Stimulated activated CD4-positive, alpha-beta T cell treated with anti-CD3 and anti-CD28 coated beads, Interleukin-15, amount 100 ng/mL, for 24 hours (primary cell): ENCODE results near the gene SGMS1.

Experiments
- DNase-seq: peaks from one replicate; pipeline ENCODE4 v3.0.0-alpha.2; 2020

Gene SGMS1

DNA sequence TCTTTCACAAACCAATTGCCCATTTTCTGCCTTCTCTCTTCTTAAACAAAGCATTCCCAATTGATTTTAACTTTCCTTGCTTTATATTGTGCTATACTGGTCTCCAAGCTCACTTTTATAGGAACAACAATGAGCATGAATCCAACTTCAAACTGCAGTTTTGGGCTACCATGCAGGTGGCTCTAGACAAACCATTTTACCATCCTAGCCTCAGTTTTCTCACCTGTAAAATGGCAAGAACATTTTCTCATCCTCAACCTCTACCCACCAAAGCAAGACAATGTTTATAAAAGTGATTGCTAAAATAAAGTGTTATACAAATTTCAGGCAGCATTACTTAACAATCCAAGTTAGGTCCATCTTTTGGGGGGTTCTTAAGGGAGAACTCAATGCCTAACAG lies 305.6 kb downstream of the SGMS1 start:
- no peak for DNase-seq

GRCh38 chr10:50316695-50317648 lies 306.8 kb downstream of the SGMS1 start:
- no peak for DNase-seq

- no peak for DNase-seq
Measured at GRCh38 chr10:50316174-50316573, 307.6 kb downstream of the SGMS1 start.

DNA sequence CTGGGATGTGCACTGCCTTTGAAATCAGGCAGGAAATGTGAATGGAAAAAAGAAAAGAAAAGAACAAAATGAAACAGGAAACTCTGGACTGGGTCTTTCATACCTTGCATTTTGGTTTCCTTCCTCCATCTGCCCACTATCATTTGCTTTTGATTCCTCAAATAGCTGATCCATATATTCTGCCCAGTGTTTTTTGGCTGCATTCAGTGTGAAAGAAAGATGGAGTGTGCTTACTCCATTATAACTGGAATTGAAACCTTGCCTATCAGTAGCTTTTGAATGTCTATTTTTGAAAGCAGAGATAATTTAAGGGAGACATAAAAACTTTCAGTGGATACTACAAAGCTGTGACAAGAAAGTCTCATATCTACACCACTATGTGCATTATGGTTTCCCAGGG lies 308.3 kb downstream of the SGMS1 start:
- DNase-seq = no peak

- no peak for DNase-seq
Measured at GRCh38 chr10:50314169-50315071, 309.3 kb downstream of the SGMS1 start.

DNA sequence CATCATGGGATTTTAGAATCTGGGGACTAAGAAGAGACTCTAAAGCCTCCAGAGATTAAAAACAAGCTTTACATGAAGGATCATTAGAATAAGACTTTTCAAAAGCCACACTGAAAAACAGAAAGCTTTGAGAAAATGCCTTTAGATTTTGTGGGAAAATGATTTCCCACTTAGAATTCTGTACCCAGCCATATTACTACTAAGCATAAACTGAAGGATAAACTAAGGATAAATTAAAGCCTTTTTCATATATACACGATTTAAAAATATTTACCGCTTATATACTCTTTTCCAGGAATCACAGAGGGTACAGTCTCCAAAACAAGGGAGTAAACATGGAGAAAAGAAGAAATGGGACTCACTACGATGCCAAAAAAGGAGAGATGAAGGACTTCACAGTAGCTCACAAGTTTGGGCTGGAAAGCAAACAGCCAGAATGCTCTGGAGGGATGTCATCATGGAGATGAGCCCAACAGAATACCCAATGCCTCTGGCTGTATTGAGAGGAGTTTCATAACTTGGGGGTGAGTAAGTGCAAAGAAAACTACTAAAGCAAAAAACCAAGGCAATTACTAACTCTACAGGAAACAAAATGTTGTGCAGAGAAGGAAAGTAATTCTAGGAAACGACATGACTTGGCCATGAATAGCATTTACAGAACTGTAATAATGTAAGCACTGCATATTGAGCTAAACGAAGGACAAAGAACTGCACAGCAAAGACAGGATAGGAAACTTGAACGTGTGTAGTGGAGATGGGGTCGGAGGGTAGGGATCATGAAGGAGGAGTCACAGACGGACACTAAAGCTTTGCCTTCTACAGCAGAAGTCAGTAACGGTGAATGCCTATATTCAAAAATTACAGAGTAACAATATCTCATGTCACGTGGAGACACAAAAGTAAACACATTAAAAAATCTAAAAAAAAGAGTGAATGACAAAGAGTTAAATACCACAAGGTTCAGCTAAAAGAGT lies 311.0 kb downstream of the SGMS1 start:
- no peak for DNase-seq

DNA sequence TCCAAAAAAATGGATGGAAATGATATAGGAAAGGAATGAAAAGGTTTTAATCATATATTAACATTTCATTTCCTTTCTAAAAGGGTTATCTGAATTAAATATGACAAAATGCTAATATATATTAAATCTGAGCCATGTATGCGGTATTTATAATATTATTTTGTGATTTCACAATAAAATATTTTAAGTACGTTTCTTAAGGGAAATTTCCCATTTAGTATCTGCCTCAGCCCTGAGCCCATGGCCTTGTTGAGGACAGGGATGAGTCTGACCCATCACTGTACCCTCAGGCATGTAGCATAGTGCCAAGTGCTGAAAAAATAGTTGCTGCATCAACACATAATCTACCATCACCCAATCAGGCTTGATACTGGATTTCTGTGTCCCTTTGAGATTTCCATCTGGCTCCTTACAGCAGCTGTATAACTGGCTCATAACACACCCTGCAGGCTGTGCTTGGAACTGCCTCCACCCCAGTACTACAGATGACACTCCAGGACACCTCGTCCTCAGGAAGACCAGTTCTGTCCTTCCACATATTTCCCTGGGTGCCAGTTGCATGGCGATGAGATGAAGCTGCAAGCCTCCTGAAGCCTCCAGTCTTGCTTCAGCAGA lies 313.1 kb downstream of the SGMS1 start:
- peak; percentile 48 for DNase-seq

- no peak for DNase-seq
Measured at GRCh38 chr10:50309342-50309741, 314.4 kb downstream of the SGMS1 start.

- DNase-seq = no peak
Measured at GRCh38 chr10:50304660-50305059, 319.1 kb downstream of the SGMS1 start.

DNA sequence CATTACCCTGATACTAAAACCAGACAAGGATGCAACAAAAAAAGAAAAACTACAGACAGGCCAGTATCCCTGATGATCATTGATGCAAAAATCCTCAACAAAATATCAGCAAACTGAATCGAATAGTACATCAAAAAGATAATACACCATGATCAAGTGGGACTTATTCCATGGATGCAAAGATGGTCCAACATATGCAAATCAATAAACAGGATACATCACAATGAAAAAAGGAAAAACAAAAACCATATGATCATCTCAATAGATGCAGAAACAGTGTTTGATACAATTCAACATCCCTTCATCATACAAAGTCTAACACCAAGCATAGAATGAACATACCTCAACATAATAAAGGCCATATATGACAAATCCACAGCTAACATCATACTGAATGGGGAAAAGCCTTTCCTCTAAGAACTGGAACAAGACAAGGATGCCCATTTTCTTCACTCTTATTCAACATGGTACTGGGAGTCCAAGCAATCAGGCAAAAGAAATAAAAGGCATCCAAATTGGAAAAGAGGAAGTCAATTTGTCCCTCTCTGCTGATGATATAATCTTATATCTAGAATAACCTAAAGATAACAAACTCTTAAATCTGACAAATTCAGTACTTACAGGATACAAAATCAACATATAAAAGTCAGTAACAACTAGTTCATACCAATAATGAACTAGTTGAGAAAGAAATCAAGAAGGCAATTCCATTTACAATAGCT lies 323.6 kb downstream of the SGMS1 start:
- no peak for DNase-seq

- DNase-seq = no peak
Measured at GRCh38 chr10:50295367-50295766, 328.4 kb downstream of the SGMS1 start.

DNA sequence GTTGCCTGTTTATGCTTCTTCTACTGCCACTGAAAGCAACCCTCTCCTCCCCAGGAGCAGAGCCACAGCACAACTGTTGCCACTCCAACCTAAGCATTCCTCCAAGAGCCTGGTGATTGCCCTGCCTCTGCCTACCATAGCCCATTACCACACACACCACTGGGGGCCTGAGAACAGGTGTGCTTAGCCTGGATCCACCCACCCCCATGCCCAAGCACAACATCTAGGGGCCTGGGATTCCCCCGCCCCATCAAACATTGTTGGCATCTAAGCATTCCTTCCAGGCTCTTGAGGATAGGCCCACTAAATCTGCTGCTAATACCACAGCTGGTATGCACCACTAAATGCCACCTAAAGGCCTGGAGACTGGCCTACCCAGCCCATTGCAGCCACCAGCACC lies 329.2 kb downstream of the SGMS1 start:
- DNase-seq = no peak

GRCh38 chr10:50293513-50294313 lies 330.0 kb downstream of the SGMS1 start:
- no peak for DNase-seq

DNA sequence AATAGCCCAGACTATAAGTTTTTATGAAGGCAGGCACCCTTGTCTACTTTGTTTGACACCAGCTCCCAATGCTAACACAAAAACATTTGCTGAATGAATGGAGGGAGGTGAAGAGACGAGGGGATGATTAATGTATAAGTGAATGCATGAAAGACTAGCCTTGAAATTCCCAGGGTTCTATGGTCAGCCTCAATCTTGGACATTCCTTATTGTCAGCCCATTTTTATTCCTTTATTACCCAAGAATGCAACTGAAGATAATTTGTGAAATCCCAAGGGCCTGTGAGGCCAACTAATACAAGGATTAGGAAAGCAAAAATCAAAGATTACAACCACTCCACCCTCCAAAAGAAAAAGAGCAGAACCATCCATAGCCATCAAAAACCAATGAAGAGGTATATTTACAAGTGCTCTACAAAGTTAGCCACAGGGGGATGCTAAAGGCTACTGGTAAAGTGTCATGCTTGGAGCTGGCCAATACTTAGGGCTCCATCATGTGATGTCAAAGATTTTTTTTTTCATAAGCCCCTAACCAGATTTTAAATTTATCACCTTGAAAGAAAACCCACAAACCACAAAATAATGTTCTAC lies 332.4 kb downstream of the SGMS1 start:
- no peak for DNase-seq

DNA sequence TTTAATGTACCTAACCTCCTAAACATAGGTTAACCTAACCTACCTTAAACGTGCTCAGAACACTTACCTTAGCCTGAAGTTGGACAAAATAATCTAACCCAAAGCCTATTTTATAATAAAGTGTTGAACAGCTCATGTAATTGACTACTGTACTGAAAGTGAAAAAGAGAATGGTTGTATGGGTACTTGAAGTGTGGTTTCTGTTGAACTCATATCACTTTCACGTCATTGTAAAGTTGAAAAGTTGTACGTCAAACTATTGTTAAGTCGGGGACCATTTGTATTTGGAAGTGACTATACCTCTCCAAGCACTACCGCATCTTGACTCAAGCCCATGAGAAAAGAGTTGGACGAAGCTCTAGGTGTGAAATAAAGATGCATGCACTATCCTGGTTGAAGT lies 334.6 kb downstream of the SGMS1 start:
- no peak for DNase-seq

DNA sequence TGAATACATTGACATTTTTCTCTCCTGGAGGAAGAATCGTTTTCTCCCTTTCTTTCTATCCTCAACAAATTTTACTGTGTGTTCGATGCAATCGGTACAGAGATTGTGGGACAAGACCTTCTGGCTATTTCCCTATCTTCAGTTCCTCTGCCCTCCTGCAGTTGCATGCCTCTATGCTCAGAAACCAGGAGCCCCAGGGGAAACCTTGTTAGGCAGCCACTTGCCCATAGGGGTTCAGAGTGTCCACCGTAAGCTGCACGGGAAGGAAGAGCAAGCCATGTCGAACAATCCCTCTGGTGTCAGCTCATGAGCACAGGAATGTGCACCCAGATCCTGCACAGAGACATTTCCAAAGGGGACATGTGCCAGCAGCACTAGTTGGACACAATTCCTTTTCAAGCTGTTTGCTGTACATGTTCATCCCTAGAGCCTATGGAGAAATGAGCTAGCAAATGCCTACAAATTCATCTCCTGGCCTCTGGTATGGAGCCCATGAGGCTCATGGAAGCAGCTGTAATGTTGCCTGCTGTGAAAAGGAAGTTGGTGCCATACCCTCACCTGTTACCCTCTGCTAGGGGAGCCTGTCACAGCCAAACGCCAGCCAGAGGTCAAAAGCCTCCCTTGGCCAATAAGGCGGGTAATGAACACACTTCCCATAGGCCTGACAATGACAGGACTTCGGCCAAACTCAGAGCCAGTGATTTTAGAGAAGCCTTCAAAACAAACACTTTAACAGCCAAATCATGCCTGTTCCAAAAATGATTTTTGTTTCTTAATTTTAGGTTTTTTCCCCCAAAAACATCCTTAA lies 336.6 kb downstream of the SGMS1 start:
- DNase-seq = no peak

- DNase-seq = no peak
Measured at GRCh38 chr10:50286517-50286916, 337.2 kb downstream of the SGMS1 start.

- no peak for DNase-seq
Measured at GRCh38 chr10:50281967-50282522, 341.7 kb downstream of the SGMS1 start.
